GM12875 (cell line): ENCODE data around the gene PRKCA.

Source experiments
- H3K4me3 ChIP-seq: one replicate; pipeline ENCODE4 v1.5.1; 2011; ENCODE audit warnings: low read depth, low read length, control low read depth
- TF ChIP-seq, protein P1 (sequence below): IDR thresholded peaks from 2 replicates; pipeline ENCODE4 v1.5.1; 2011; ENCODE audit warnings: low read depth, mild to moderate bottlenecking, control low read depth, inconsistent platforms, low read length, moderate library complexity, borderline replicate concordance; ENCODE audit not compliant: insufficient read depth

PRKCA gene

GRCh38 chr17:66326476-66327047, 24.1 kb downstream of the PRKCA start:
- TF ChIP-seq, protein P1, sequence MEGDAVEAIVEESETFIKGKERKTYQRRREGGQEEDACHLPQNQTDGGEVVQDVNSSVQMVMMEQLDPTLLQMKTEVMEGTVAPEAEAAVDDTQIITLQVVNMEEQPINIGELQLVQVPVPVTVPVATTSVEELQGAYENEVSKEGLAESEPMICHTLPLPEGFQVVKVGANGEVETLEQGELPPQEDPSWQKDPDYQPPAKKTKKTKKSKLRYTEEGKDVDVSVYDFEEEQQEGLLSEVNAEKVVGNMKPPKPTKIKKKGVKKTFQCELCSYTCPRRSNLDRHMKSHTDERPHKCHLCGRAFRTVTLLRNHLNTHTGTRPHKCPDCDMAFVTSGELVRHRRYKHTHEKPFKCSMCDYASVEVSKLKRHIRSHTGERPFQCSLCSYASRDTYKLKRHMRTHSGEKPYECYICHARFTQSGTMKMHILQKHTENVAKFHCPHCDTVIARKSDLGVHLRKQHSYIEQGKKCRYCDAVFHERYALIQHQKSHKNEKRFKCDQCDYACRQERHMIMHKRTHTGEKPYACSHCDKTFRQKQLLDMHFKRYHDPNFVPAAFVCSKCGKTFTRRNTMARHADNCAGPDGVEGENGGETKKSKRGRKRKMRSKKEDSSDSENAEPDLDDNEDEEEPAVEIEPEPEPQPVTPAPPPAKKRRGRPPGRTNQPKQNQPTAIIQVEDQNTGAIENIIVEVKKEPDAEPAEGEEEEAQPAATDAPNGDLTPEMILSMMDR = no peak
- no peak overlapping the region for H3K4me3 ChIP-seq

DNA sequence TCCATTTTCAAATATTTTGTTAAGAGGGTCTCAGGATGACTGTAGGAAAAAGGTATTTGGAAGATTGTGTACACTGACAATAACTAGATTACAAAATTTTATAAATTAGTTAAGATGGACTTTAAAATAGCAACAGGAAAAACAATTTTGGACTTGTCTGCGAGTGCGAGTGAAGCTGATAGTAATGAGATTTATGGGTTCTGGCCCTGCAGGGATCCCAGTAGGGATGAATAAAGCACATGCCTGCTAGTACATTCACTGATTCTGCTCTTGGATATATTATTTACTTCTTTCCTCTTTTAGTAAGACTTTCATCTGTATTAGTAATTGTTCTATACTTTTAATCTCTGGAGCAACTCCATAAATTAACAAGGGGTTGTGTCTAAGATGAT, 28.2 kb downstream of the PRKCA start:
- TF ChIP-seq, protein P1 = no peak
- H3K4me3 ChIP-seq = no peak overlapping the region

DNA sequence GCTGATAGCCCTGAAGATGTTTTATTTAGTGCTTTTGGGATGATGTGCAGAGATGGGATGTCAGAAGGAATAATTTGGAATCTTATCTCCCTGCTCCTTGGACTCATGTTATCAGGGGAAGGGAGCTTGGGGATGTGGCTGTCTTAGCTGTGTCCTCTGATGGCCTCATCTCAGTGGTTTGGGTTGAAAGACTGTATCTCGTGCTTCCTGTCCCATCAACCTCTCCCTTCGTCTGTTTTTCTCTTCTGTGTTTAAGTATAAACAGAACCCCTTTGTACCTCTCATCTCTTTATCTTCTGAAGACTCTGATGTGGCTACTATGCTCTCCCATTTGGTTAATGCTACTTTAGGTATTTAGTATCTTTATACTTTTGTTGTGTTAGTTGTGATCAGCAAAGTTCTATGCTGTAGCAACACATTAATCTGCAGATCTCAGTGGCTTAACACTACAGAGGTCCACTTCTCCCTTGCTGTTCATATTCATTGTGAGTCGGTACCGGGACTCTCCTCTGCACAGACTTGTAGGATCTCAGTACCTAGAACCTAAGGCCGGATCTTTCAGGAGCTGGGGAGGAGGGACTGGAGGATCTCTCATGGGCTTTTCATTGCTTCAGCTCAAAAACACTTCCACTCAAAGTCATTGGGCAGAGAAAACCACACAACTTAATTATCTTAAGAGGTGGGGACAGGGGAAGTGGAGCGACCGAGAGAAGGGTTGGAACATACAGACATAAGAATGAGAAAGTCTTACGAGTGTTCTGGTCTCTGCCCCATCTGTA, 28.8 kb downstream of the PRKCA start:
- no peak overlapping the region for H3K4me3 ChIP-seq
- TF ChIP-seq, protein P1 = no peak

GRCh38 chr17:66335797-66336196, 33.4 kb downstream of the PRKCA start:
- TF ChIP-seq, protein P1 = no peak
- H3K4me3 ChIP-seq = no peak overlapping the region

- TF ChIP-seq, protein P1 = no peak
- H3K4me3 ChIP-seq = no peak overlapping the region
Observed at GRCh38 chr17:66337268-66337667, 34.9 kb downstream of the PRKCA start.

- H3K4me3 ChIP-seq = no peak overlapping the region
- TF ChIP-seq, protein P1 = no peak
Observed at GRCh38 chr17:66337866-66338485, 35.6 kb downstream of the PRKCA start.
